ENCODE data around the gene RASL10A.

The RASL10A gene

GRCh38 chr22:29317827-29318454 lies 2.4 kb upstream of the RASL10A start:
- DNase-seq: no peak

GRCh38 chr22:29316141-29316828 lies 788 bp upstream of the RASL10A start:
- DNase-seq: no peak

GRCh38 chr22:29314537-29315285 lies 786 bp downstream of the RASL10A start:
- no peak for DNase-seq

GRCh38 chr22:29313576-29314466 lies 1.7 kb downstream of the RASL10A start:
- DNase-seq: no peak

GRCh38 chr22:29313126-29313575 lies 2.3 kb downstream of the RASL10A start:
- no peak for DNase-seq

GRCh38 chr22:29312218-29313125 lies 3.0 kb downstream of the RASL10A start:
- no peak for DNase-seq

GRCh38 chr22:29311464-29312217 lies 3.9 kb downstream of the RASL10A start:
- DNase-seq: no peak

GRCh38 chr22:29310863-29311339 lies 4.6 kb downstream of the RASL10A start:
- no peak for DNase-seq

- no peak for DNase-seq
Measured at GRCh38 chr22:29310065-29310862, 5.2 kb downstream of the RASL10A start.

GRCh38 chr22:29309332-29310064 lies 6.0 kb downstream of the RASL10A start:
- no peak for DNase-seq

GRCh38 chr22:29308791-29309262 lies 6.7 kb downstream of the RASL10A start:
- no peak for DNase-seq

- no peak for DNase-seq
Measured at GRCh38 chr22:29308148-29308790, 7.2 kb downstream of the RASL10A start.

- no peak for DNase-seq
Measured at GRCh38 chr22:29307596-29308147, 7.8 kb downstream of the RASL10A start.

GRCh38 chr22:29306835-29307595 lies 8.5 kb downstream of the RASL10A start:
- no peak for DNase-seq

GRCh38 chr22:29306175-29306834 lies 9.2 kb downstream of the RASL10A start, which contains the start of gene GAS2L1:
TSS of gene GAS2L1 (plus strand) at chr22:29306650. CDS start at chr22:29308106, 1,456 bp downstream.
- no peak for DNase-seq

- no peak for DNase-seq
Measured at GRCh38 chr22:29305836-29306174, 9.7 kb downstream of the RASL10A start.

All from effector CD8-positive, alpha-beta T cell (primary cell).